LNCAP (cell line): Measurements from ENCODE around the gene PYCR2.

ENCODE experiments used
- TF ChIP-seq, protein P1 (sequence below): fragments of 450-650 bp; IDR thresholded peaks from 2 replicates; pipeline ENCODE4 v1.5.1; 2017; ENCODE audit warnings: mild to moderate bottlenecking

PYCR2 gene

DNA sequence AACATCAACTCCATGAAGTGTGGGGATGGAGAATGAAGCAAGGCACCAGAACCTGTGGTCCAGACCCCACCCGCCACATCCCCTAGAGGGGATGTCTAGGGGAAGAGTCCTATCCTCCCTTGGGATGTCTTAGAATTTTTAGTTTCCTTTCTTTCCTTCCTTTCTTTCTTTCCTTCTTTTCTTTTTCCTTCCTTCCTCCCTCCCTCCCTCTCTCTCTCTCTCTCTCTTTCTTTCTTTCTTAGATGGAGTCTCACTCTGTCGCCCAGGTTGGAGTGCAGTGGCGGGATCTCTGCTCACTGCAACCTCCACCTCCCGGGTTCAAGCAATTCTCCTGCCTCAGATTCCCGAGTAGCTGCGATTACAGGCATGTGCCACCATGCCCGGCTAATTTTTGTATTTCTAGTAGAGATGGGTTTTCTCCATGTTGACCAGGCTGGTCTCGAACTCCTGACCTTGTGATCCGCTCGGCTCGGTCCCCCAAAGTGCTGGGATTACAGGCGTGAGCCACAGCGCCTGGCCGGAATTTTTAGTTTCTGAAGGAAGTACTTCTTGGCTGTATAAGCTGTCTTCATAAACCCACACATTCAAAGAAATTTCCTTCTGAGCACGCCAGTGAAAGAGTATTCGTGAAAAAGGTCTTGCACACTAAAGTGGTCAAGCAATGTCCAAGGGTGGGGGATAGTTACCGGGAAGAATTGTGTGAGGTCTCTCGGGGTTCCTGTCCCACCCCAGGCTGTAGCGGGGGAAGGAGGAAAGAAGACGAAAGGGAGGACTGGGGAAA is 37.8 kb upstream of the PYCR2 start:
- TF ChIP-seq, protein P1, sequence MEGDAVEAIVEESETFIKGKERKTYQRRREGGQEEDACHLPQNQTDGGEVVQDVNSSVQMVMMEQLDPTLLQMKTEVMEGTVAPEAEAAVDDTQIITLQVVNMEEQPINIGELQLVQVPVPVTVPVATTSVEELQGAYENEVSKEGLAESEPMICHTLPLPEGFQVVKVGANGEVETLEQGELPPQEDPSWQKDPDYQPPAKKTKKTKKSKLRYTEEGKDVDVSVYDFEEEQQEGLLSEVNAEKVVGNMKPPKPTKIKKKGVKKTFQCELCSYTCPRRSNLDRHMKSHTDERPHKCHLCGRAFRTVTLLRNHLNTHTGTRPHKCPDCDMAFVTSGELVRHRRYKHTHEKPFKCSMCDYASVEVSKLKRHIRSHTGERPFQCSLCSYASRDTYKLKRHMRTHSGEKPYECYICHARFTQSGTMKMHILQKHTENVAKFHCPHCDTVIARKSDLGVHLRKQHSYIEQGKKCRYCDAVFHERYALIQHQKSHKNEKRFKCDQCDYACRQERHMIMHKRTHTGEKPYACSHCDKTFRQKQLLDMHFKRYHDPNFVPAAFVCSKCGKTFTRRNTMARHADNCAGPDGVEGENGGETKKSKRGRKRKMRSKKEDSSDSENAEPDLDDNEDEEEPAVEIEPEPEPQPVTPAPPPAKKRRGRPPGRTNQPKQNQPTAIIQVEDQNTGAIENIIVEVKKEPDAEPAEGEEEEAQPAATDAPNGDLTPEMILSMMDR, result no peak

DNA sequence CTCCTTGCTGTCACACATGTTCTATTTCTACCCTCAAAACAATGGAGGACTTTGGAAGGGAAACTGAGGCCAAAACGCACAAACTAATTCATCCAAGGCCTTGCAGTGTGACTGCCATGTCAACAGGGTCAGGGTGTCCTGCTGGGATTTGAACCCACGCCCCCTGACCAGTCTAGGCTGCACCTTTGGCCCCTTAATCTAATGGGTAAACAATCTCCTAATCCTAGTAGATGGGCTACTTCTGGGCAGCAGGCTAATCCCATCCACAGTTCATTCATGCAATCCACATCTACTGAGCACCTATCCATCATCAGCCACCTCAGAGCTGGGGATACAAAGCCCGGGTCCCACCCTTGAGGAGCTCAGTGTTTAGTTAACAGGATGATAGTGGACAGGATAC is 34.0 kb upstream of the PYCR2 start:
- TF ChIP-seq, protein P1, result no peak

DNA sequence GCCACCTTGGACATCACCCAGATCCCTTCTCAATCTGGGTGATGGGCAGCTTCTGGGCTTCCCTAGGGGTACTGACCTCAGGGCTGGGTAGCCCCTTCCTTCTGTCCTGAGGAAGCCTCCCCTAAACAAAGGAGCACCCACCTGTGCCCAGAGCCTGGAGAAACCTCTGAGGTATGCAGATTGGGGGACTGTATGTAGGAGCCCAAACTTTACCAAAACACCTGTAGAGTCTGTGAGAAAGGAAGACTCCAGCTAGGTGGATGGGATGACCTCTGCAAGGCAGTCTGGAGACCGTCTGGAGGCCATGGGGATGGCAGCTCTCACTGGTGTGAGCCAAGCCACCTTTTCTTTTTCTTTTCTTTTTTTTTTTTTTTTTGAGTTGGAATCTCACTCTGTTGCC is 30.7 kb upstream of the PYCR2 start:
- TF ChIP-seq, protein P1, result no peak

DNA sequence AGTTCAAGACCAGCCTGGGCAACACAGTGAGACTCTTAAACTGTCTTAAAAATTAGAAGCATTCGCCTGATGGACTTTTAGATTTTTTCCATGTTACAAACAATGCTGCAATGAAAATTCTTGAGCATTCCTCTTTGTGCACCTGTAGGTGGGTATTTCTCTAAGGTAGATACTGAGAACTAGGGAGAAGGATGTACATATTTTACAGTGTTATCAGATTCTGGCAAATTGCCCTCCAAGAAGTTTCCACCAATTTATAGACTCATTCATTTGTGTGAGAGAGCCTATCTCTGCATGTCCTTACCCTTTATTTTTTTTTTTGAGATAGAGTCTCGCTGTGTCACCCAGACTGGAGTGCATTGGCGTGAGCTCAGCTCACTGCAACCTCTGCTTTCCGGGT is 29.3 kb upstream of the PYCR2 start:
- TF ChIP-seq, protein P1, result no peak

DNA sequence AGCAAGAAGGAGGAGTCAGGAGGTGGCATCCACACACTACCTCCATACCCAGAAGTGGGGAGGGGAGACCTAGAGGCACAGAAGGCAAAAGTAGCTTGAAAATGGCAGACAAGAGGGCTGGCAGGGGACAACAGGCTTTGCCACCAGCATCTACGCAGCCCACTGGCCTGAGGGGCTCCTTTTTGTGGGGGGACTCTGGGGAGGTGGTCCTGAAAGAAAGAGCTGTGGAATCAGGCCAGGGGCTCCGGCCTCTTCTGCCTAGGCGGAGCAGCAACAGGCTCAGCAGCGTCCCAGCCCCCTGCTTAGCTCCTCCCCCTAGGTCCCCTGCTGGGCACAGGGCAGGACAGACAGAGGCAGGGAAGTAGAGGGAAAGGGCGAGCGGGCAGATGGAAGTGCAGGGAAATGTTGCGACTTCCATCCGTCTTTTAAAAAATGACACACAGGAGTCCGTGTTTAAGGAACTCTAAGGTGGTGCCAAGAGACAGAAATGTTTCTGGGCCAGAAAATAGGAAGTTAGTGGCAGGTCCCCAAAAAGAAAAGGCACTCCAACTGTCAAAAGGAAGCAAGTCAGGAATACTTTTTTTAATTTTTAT is 27.0 kb upstream of the PYCR2 start:
- TF ChIP-seq, protein P1, result no peak

DNA sequence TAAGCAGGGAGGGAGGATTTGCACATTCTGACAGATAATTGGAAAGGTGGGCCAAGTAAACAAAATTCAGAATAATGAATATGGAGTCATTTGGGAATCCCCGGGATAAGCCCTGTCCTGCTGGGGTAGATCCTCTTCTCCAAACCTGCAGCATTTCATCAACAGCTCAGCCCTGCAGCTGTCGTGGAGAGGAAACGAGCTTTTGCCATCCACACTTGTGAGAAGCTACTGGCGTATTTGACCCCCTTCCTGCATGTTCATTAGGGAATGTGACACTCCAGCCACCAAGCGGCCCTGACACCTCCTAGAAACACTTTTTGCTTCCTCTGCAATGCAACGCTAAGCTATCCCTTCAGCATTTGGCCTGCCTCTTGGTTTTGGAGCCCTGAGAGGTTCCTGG is 25.0 kb upstream of the PYCR2 start:
- TF ChIP-seq, protein P1, result no peak

DNA sequence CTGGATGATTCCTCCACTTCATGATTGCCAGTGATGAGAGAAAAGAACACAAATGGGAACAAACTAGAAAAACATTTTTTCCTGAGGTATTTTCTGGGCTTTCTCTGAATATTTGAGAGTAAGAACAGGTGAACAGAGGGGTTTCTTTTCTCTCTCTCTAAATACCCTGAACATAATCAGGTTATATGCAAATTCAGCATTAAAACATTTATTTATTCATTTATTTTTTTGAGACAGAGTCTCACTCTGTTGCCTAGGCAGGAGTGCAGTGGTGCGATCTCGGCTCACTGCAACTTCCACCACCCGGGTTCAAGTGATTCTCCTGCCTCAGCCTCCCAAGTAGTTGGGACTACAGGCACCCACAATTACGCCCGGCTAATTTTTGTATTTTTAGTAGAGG is 22.8 kb upstream of the PYCR2 start:
- TF ChIP-seq, protein P1, result no peak
